Measurements from ENCODE around the gene HS6ST1.
A peak's percentile ranks its signal among the peaks of the same experiment; 100 is the strongest.

Gene HS6ST1

DNA sequence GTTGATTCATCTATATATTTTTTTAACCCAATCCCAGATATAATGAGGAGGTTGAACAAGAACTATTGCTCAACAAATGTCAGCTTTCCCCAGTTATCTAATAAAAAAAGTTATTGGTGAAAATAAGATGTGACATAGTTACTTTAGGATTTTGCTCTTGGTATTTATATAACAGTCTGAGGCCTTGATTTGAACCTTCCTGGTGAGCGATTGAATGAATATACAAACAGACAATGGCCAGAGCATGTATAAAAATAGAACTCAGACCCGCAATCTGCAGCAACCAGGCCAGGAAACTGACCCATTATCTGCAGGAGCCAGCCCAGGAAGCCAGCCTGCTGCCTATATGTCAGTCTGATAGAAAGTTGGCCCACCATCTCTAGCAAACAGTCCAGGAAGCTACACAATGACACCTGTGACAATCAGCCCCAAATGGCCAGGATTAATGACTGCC is 81.6 kb downstream of the HS6ST1 start:
- Mint-ChIP-seq H3K27me3 (ENCODE audit: low read depth) (peaks cover 16% of the 10 kb centered on the region), H3K4me1 (ENCODE audit: low read depth) (peaks cover 2% of the 10 kb centered on the region), H3K4me3 (no peak overlapping the region), H3K27ac (no peak overlapping the region), H3K36me3 (ENCODE audit: low read depth) (no peaks in the 10 kb centered on the region), H3K9me3 (no peaks in the 10 kb centered on the region)

DNA sequence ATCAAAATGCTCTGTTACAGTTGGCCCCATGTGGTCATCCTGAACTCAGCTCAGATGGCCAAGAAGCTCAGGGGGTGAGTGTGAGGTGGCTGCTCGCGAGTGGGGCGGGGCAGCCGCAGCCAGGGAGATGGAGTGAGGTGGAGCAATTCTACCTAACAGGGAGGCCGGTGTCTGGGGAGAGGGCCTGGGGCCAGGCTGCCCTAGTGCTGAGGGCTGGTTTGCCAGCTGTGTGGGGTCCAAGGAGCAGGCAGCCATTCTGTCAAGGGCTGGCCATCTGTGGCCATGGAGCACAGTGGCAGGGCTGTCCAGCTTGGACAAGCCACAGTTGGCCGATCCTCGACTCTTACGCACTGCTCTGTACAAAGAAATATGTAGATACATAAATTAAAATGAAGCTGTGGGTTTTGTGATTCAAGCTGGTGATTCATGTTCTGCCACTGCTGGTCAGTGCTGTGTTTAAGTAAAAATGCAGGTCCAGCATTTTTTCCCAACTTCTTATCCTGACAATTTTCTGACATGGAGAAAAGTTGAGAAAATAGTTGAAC is 82.1 kb downstream of the HS6ST1 start:
- H3K4me3 Mint-ChIP-seq: no peak overlapping the region
- no peaks in the 10 kb centered on the region for H3K9me3 Mint-ChIP-seq
- H3K27me3 Mint-ChIP-seq (ENCODE audit: low read depth): peaks cover 18% of the 10 kb centered on the region
- H3K36me3 Mint-ChIP-seq (ENCODE audit: low read depth): no peaks in the 10 kb centered on the region
- no peak overlapping the region for H3K27ac Mint-ChIP-seq
- peaks cover 2% of the 10 kb centered on the region for H3K4me1 Mint-ChIP-seq (ENCODE audit: low read depth)

GRCh38 chr2:128235581-128235980 is 83.1 kb downstream of the HS6ST1 start:
- Mint-ChIP-seq H3K36me3 (ENCODE audit: low read depth) (no peaks in the 10 kb centered on the region), H3K27ac (no peak overlapping the region)

GRCh38 chr2:128234613-128235012 is 84.1 kb downstream of the HS6ST1 start:
- Mint-ChIP-seq H3K4me3 (no peak overlapping the region), H3K36me3 (ENCODE audit: low read depth) (no peaks in the 10 kb centered on the region), H3K9me3 (no peaks in the 10 kb centered on the region), H3K27ac (no peak overlapping the region), H3K4me1 (ENCODE audit: low read depth) (peaks cover 2% of the 10 kb centered on the region), H3K27me3 (ENCODE audit: low read depth) (peaks cover 24% of the 10 kb centered on the region)

More at GRCh38 chr2:128235581-128235980, 83.1 kb downstream of the HS6ST1 start:
- Mint-ChIP-seq H3K9me3 (no peaks in the 10 kb centered on the region), H3K4me1 (ENCODE audit: low read depth) (peaks cover 2% of the 10 kb centered on the region), H3K27me3 (ENCODE audit: low read depth) (peaks cover 24% of the 10 kb centered on the region), H3K4me3 (no peak overlapping the region)

DNA sequence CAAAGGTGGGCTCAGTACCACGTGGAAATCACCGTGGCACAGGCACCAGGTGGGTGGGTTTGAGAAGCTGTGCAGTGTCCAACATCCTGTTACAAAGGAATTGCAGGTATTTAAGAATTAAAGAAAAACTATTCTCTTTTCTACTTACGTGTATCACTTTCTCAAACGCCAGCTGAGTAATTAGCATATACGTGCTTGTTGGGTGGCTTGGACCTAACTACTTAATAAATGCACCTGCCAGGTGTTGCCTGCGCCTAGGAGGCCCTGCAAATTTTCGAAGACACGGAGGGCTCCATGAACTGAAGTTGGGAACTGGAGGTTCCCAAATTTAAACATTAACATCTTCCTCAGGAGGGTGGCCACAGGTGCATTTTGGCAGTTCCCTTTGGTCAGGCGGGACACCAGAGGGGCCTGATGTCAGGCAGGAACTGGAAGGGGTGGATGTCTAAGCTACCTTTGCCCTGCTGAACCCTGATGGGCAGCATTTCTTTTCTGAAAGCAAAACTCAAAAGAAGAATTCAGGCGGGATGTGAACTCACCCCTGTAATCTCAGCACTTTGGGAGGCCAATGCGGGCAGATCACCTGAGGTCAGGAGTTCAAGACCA is 84.8 kb downstream of the HS6ST1 start:
- H3K4me1 Mint-ChIP-seq (ENCODE audit: low read depth): peaks cover 2% of the 10 kb centered on the region
- H3K36me3 Mint-ChIP-seq (ENCODE audit: low read depth): no peaks in the 10 kb centered on the region
- H3K4me3 Mint-ChIP-seq: peak overlapping the region; percentile 82
- H3K27me3 Mint-ChIP-seq (ENCODE audit: low read depth): peaks cover 24% of the 10 kb centered on the region
- no peak overlapping the region for H3K27ac Mint-ChIP-seq
- no peaks in the 10 kb centered on the region for H3K9me3 Mint-ChIP-seq

GRCh38 chr2:128232965-128233789 is 85.5 kb downstream of the HS6ST1 start:
- H3K4me1 Mint-ChIP-seq (ENCODE audit: low read depth): peaks cover 2% of the 10 kb centered on the region
- no peaks in the 10 kb centered on the region for H3K9me3 Mint-ChIP-seq
- H3K36me3 Mint-ChIP-seq (ENCODE audit: low read depth): no peaks in the 10 kb centered on the region
- peak overlapping the region; percentile 82 for H3K4me3 Mint-ChIP-seq
- no peak overlapping the region for H3K27ac Mint-ChIP-seq
- H3K27me3 Mint-ChIP-seq (ENCODE audit: low read depth): peaks cover 22% of the 10 kb centered on the region

DNA sequence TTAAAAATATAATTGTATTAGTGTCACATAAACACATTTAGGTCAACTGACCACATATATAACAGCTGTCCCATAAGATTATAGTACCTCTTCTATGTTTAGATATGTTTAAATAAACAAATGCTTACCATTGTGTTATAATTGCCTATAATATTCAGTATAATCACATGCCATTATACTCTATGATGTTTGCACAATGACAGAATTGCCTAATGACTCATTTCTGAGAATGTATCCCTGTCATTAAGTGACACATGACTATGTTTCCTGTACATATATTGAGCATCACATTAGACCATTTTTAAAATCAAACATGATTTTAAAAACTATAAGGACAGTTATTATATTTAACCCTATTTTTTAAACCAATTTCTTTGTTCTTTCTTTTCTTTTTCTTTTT is 89.8 kb downstream of the HS6ST1 start:
- Mint-ChIP-seq H3K27me3 (ENCODE audit: low read depth) (peaks cover 15% of the 10 kb centered on the region), H3K9me3 (no peaks in the 10 kb centered on the region), H3K27ac (no peak overlapping the region), H3K36me3 (ENCODE audit: low read depth) (no peaks in the 10 kb centered on the region), H3K4me1 (ENCODE audit: low read depth) (peaks cover 2% of the 10 kb centered on the region), H3K4me3 (no peak overlapping the region)

DNA sequence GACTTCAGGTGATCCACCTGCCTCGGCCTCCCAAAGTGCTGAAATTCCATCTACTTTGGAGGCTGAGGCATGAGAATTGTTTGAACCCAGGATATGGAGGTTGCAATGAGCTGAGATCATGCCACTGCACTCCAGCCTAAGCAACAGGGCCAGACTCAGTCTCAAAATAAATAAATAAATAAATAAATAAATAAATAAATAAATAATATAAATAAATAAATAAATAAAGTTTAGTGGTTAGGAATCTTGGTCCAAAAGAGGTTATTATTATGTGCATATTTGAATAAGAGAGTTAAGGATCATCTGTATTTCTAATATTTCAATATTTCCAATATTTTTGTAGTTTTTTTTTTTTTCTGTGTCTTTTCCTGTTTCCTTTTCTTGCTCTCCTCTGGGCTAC is 90.8 kb downstream of the HS6ST1 start:
- no peaks in the 10 kb centered on the region for H3K4me1 Mint-ChIP-seq (ENCODE audit: low read depth)
- no peak overlapping the region for H3K27ac Mint-ChIP-seq
- no peaks in the 10 kb centered on the region for H3K9me3 Mint-ChIP-seq
- no peaks in the 10 kb centered on the region for H3K36me3 Mint-ChIP-seq (ENCODE audit: low read depth)
- H3K27me3 Mint-ChIP-seq (ENCODE audit: low read depth): peaks cover 15% of the 10 kb centered on the region
- H3K4me3 Mint-ChIP-seq: no peak overlapping the region

GRCh38 chr2:128219891-128220290 is 98.8 kb downstream of the HS6ST1 start:
- no peak overlapping the region for H3K27ac Mint-ChIP-seq
- no peaks in the 10 kb centered on the region for H3K36me3 Mint-ChIP-seq (ENCODE audit: low read depth)
- no peaks in the 10 kb centered on the region for H3K4me1 Mint-ChIP-seq (ENCODE audit: low read depth)
- H3K27me3 Mint-ChIP-seq (ENCODE audit: low read depth): no peaks in the 10 kb centered on the region
- H3K4me3 Mint-ChIP-seq: no peak overlapping the region
- H3K9me3 Mint-ChIP-seq: no peaks in the 10 kb centered on the region

- Mint-ChIP-seq H3K27ac (no peak overlapping the region), H3K4me1 (ENCODE audit: low read depth) (no peaks in the 10 kb centered on the region), H3K36me3 (ENCODE audit: low read depth) (no peaks in the 10 kb centered on the region), H3K4me3 (no peak overlapping the region), H3K27me3 (ENCODE audit: low read depth) (no peaks in the 10 kb centered on the region), H3K9me3 (no peaks in the 10 kb centered on the region)
Measured at GRCh38 chr2:128217671-128218070, 101.0 kb downstream of the HS6ST1 start.

DNA sequence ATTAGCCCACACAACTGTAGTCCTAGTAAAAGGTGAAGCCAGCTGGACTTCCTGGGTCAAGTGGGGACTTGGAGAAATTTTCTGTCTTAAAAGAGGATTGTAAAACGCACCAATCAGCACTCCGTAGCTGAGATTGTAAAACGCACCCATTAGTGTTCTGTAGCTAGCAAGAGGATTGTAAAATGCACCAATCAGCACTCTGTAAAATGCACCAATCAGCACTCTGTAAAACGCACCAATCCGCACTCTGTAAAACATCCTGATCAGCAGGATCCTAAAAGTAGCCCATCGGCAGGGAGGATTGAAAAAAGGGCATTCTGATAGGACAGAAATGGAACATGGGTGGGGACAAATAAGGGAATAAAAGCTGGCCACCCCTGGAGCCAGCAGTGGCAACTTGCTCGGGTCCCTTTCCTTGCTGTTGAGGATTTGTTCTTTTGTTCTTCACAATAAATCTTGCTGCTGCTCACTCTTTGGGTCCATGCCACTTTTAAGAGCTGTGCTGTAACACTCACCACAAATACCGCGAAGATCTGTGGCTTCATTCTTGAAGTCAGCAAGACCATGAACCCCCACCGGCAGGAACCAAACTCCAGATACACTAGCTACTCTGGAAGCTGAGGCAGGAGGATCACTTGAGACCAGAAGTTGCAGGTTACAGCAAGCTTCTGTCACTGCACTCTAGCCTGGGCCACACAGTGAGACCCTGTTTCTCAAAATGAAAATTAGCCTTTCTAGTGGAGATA is 102.6 kb downstream of the HS6ST1 start:
- Mint-ChIP-seq H3K9me3 (no peaks in the 10 kb centered on the region), H3K27me3 (ENCODE audit: low read depth) (no peaks in the 10 kb centered on the region), H3K4me3 (no peak overlapping the region), H3K27ac (no peak overlapping the region), H3K4me1 (ENCODE audit: low read depth) (no peaks in the 10 kb centered on the region), H3K36me3 (ENCODE audit: low read depth) (no peaks in the 10 kb centered on the region)
